Transverse colon (tissue), 3 donors: Measurements from ENCODE around the gene ADD3.

Experiments used
- POLR2A ChIP-seq: fragments of 450-650 bp; IDR thresholded peaks from one replicate; pipeline ENCODE4 v1.6.1; 2016; ENCODE audit warnings: antibody characterized with exemption, mild to moderate bottlenecking, moderate library complexity
- TF ChIP-seq, protein P1 (sequence below), 5 experiments: fragments of 200-600 bp in 3 of 5; fragments of 450-650 bp in 2 of 5; sonication (generic) in 3 of 5; IDR thresholded peaks; 1 replicate in 2 of 5; 2 replicates in 3 of 5; pipeline ENCODE4 v1.5.1; 2016 to 2017; ENCODE audit warnings: antibody characterized with exemption in 5 of 5, inconsistent platforms in 3 of 5, mild to moderate bottlenecking in 2 of 5, moderate library complexity in 1 of 5

DNA sequence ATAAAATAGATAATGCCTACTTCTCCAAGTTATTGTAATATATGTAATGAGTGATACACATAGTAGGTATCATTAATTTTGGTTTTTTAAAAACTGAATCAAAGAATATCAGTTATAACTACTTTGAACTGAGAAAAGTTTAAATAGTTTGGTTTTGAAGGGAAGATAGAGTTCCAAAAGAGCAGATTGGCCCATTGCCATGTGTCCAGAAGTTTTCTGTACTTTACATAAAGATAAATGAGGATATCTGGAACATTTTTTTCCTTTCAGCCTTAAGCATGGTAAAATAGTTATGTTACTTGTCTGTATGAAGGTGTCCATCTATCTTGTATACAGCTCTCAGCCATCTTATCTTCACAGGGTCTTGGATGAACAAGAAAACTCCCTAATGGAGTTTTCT is 101.7 kb downstream of the ADD3 start:
- TF ChIP-seq, protein P1, sequence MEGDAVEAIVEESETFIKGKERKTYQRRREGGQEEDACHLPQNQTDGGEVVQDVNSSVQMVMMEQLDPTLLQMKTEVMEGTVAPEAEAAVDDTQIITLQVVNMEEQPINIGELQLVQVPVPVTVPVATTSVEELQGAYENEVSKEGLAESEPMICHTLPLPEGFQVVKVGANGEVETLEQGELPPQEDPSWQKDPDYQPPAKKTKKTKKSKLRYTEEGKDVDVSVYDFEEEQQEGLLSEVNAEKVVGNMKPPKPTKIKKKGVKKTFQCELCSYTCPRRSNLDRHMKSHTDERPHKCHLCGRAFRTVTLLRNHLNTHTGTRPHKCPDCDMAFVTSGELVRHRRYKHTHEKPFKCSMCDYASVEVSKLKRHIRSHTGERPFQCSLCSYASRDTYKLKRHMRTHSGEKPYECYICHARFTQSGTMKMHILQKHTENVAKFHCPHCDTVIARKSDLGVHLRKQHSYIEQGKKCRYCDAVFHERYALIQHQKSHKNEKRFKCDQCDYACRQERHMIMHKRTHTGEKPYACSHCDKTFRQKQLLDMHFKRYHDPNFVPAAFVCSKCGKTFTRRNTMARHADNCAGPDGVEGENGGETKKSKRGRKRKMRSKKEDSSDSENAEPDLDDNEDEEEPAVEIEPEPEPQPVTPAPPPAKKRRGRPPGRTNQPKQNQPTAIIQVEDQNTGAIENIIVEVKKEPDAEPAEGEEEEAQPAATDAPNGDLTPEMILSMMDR (IDR thresholded peaks at IDR 0.05): no peak
- TF ChIP-seq POLR2A: no peak
